Measurements from ENCODE around the gene OTULIN. TPM values are rescaled to one million over a fixed set of nuclear protein-coding genes. Genes with fewer than 3 reads are reported as not detected.

OTULIN gene
- total and polyA plus RNA-seq, 2 experiments from 2014 or later = 24.3 to 43.9 TPM

DNA sequence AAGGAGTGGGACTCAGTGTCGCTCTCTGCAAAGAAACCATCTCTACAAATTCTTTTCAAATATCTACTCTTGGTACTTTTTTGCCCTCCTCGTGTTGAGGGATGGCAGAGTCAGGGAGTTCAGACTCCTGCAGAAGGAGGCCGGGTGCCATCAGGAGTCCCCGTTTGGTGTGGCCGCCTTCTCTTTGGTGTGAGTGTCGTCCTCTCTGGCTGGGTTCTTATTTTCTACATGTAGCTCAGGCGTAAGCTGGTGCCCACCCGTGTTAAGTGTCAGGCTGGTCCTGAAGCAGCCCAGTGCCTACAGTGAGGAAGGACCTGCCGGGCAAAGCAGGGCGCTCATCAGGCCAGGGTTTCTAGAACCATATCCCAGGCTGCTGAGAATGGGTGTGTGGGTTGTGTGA lies 37.0 kb downstream of the OTULIN start:
- no peak overlapping the region for H3K27ac ChIP-seq (ENCODE audit: low read depth)
- H3K4me1 ChIP-seq (ENCODE audit: insufficient read depth) = peaks cover 1% of the 10 kb centered on the region; the same call in 1 of the 2 replicates
- no peak overlapping the region for H3K4me3 ChIP-seq
- H3K79me2 ChIP-seq (replicated peaks; ENCODE audit: insufficient read depth) = no peaks in the 10 kb centered on the region; the same call in 1 of the 2 replicates
- H3K27me3 ChIP-seq (ENCODE audit: insufficient read depth) = no peaks in the 10 kb centered on the region
- no peaks in the 10 kb centered on the region for H3K9me3 Mint-ChIP-seq
- H3K4me1 Mint-ChIP-seq = peaks cover 2% of the 10 kb centered on the region
- DNase-seq (ENCODE audit: low spot score) (no peak), ATAC-seq (no peak)
- 0 out of 2 replicates have a peak, but pooled peaks cover 5% of the 10 kb centered on the region for H3K9me2 ChIP-seq (ENCODE audit: insufficient read depth)
- no peak overlapping the region for H3K4me2 ChIP-seq
- H3K27me3 Mint-ChIP-seq (ENCODE audit: insufficient read depth, low read depth, poor library complexity) = peaks cover 7% of the 10 kb centered on the region
- TF ChIP-seq, protein P1, sequence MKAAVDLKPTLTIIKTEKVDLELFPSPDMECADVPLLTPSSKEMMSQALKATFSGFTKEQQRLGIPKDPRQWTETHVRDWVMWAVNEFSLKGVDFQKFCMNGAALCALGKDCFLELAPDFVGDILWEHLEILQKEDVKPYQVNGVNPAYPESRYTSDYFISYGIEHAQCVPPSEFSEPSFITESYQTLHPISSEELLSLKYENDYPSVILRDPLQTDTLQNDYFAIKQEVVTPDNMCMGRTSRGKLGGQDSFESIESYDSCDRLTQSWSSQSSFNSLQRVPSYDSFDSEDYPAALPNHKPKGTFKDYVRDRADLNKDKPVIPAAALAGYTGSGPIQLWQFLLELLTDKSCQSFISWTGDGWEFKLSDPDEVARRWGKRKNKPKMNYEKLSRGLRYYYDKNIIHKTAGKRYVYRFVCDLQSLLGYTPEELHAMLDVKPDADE (IDR thresholded peaks at IDR 0.05) = no peak
- TF ChIP-seq EZH2 (IDR thresholded peaks at IDR 0.05; ENCODE audit: low read depth, unreplicated experiment) (no peak), STAT1 (IDR thresholded peaks at IDR 0.05; ENCODE audit: unreplicated experiment) (no peak), EZH2phosphoT487 (IDR thresholded peaks at IDR 0.05; ENCODE audit: unreplicated experiment) (no peak), JUNB (IDR thresholded peaks at IDR 0.05; ENCODE audit: unreplicated experiment) (no peak), ZNF114 (CRISPR knock-in tag; IDR thresholded peaks at IDR 0.05) (no peak), CREB1 (CRISPR knock-in tag; IDR thresholded peaks at IDR 0.05; ENCODE audit: low read depth) (no peak), POLR2AphosphoS5 (IDR thresholded peaks at IDR 0.05; ENCODE audit: low read depth) (no peak), NANOG (IDR thresholded peaks at IDR 0.05; ENCODE audit: borderline replicate concordance) (no peak), ZNF331 (CRISPR knock-in tag; IDR thresholded peaks at IDR 0.05; ENCODE audit: low read depth) (no peak)
- TF ChIP-seq, protein P2, sequence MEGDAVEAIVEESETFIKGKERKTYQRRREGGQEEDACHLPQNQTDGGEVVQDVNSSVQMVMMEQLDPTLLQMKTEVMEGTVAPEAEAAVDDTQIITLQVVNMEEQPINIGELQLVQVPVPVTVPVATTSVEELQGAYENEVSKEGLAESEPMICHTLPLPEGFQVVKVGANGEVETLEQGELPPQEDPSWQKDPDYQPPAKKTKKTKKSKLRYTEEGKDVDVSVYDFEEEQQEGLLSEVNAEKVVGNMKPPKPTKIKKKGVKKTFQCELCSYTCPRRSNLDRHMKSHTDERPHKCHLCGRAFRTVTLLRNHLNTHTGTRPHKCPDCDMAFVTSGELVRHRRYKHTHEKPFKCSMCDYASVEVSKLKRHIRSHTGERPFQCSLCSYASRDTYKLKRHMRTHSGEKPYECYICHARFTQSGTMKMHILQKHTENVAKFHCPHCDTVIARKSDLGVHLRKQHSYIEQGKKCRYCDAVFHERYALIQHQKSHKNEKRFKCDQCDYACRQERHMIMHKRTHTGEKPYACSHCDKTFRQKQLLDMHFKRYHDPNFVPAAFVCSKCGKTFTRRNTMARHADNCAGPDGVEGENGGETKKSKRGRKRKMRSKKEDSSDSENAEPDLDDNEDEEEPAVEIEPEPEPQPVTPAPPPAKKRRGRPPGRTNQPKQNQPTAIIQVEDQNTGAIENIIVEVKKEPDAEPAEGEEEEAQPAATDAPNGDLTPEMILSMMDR (conservative IDR thresholded peaks at IDR 0.05; ENCODE audit: low read depth in 2 of 2) = no peak
- TF ChIP-seq, protein P3, sequence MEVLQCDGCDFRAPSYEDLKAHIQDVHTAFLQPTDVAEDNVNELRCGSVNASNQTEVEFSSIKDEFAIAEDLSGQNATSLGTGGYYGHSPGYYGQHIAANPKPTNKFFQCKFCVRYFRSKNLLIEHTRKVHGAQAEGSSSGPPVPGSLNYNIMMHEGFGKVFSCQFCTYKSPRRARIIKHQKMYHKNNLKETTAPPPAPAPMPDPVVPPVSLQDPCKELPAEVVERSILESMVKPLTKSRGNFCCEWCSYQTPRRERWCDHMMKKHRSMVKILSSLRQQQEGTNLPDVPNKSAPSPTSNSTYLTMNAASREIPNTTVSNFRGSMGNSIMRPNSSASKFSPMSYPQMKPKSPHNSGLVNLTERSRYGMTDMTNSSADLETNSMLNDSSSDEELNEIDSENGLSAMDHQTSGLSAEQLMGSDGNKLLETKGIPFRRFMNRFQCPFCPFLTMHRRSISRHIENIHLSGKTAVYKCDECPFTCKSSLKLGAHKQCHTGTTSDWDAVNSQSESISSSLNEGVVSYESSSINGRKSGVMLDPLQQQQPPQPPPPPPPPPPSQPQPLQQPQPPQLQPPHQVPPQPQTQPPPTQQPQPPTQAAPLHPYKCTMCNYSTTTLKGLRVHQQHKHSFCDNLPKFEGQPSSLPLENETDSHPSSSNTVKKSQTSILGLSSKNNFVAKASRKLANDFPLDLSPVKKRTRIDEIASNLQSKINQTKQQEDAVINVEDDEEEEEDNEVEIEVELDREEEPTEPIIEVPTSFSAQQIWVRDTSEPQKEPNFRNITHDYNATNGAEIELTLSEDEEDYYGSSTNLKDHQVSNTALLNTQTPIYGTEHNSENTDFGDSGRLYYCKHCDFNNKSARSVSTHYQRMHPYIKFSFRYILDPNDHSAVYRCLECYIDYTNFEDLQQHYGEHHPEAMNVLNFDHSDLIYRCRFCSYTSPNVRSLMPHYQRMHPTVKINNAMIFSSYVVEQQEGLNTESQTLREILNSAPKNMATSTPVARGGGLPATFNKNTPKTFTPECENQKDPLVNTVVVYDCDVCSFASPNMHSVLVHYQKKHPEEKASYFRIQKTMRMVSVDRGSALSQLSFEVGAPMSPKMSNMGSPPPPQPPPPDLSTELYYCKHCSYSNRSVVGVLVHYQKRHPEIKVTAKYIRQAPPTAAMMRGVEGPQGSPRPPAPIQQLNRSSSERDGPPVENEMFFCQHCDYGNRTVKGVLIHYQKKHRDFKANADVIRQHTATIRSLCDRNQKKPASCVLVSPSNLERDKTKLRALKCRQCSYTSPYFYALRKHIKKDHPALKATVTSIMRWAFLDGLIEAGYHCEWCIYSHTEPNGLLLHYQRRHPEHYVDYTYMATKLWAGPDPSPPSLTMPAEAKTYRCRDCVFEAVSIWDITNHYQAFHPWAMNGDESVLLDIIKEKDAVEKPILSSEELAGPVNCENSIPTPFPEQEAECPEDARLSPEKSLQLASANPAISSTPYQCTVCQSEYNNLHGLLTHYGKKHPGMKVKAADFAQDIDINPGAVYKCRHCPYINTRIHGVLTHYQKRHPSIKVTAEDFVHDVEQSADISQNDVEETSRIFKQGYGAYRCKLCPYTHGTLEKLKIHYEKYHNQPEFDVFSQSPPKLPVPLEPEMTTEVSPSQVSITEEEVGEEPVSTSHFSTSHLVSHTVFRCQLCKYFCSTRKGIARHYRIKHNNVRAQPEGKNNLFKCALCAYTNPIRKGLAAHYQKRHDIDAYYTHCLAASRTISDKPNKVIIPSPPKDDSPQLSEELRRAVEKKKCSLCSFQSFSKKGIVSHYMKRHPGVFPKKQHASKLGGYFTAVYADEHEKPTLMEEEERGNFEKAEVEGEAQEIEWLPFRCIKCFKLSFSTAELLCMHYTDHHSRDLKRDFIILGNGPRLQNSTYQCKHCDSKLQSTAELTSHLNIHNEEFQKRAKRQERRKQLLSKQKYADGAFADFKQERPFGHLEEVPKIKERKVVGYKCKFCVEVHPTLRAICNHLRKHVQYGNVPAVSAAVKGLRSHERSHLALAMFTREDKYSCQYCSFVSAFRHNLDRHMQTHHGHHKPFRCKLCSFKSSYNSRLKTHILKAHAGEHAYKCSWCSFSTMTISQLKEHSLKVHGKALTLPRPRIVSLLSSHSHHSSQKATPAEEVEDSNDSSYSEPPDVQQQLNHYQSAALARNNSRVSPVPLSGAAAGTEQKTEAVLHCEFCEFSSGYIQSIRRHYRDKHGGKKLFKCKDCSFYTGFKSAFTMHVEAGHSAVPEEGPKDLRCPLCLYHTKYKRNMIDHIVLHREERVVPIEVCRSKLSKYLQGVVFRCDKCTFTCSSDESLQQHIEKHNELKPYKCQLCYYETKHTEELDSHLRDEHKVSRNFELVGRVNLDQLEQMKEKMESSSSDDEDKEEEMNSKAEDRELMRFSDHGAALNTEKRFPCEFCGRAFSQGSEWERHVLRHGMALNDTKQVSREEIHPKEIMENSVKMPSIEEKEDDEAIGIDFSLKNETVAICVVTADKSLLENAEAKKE (CRISPR knock-in tag; IDR thresholded peaks at IDR 0.05) = no peak
- TF ChIP-seq, protein P4, sequence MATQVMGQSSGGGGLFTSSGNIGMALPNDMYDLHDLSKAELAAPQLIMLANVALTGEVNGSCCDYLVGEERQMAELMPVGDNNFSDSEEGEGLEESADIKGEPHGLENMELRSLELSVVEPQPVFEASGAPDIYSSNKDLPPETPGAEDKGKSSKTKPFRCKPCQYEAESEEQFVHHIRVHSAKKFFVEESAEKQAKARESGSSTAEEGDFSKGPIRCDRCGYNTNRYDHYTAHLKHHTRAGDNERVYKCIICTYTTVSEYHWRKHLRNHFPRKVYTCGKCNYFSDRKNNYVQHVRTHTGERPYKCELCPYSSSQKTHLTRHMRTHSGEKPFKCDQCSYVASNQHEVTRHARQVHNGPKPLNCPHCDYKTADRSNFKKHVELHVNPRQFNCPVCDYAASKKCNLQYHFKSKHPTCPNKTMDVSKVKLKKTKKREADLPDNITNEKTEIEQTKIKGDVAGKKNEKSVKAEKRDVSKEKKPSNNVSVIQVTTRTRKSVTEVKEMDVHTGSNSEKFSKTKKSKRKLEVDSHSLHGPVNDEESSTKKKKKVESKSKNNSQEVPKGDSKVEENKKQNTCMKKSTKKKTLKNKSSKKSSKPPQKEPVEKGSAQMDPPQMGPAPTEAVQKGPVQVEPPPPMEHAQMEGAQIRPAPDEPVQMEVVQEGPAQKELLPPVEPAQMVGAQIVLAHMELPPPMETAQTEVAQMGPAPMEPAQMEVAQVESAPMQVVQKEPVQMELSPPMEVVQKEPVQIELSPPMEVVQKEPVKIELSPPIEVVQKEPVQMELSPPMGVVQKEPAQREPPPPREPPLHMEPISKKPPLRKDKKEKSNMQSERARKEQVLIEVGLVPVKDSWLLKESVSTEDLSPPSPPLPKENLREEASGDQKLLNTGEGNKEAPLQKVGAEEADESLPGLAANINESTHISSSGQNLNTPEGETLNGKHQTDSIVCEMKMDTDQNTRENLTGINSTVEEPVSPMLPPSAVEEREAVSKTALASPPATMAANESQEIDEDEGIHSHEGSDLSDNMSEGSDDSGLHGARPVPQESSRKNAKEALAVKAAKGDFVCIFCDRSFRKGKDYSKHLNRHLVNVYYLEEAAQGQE (IDR thresholded peaks at IDR 0.05; ENCODE audit: unreplicated experiment) = no peak
- H2AFZ ChIP-seq = no peak overlapping the region
- no peak overlapping the region for H3K4me3 Mint-ChIP-seq
- peaks cover 32% of the 10 kb centered on the region for H3K36me3 Mint-ChIP-seq (ENCODE audit: low read depth)
- H3K27ac Mint-ChIP-seq = no peak overlapping the region; the same call in 1 of the 2 replicates
- H3K36me3 ChIP-seq (ENCODE audit: insufficient read depth) = peaks cover 12% of the 10 kb centered on the region; the same call in 1 of the 2 replicates
- peaks cover 3% of the 10 kb centered on the region; the same call in 1 of the 2 replicates for H4K20me1 ChIP-seq (replicated peaks; ENCODE audit: insufficient read depth)
- H3F3A ChIP-seq (replicated peaks; ENCODE audit: low read depth) = no peaks in the 10 kb centered on the region

All from GM23338 (cell line).